IPS DF 6.9 (cell line): ENCODE results near the gene MEGF11.

Source experiments
- DNase-seq: peaks from one replicate; pipeline ENCODE4 v3.0.0-alpha.2; 2013; ENCODE audit warnings: low read depth, low spot score
- H3K27ac ChIP-seq: one replicate; pipeline ENCODE4 v1.5.1; 2013; ENCODE audit warnings: low read length, control low read depth
- H3K27me3 ChIP-seq: 2 replicates; pipeline ENCODE4 v1.6.1; 2013; ENCODE audit warnings: mild to moderate bottlenecking, low read length; ENCODE audit not compliant: control insufficient read depth, insufficient read depth
- H3K36me3 ChIP-seq: 2 replicates; pipeline ENCODE4 v1.6.1; 2013; ENCODE audit warnings: low read length; ENCODE audit not compliant: control insufficient read depth, insufficient read depth
- H3K4me1 ChIP-seq: 2 replicates; pipeline ENCODE4 v1.6.1; 2013; ENCODE audit warnings: low read length; ENCODE audit not compliant: control insufficient read depth, insufficient read depth
- H3K4me3 ChIP-seq: 2 replicates; pipeline ENCODE4 v1.5.1; 2013; ENCODE audit warnings: mild to moderate bottlenecking, low read length
- H3K9me3 ChIP-seq: 2 replicates; pipeline ENCODE4 v1.6.1; 2013; ENCODE audit warnings: low read length, inconsistent platforms; ENCODE audit not compliant: control insufficient read depth, insufficient read depth
- WGBS: extraction: QIAGEN DNeasy Blood & Tissue Kit; methylation state at CpG from one replicate; pipeline ENCODE4 v1.1.7; 2013; ENCODE audit warnings: mixed read lengths, missing lambda C conversion rate; ENCODE audit not compliant: insufficient read length, insufficient coverage; 5-methylcytosine and 5-hydroxymethylcytosine counted together

MEGF11 gene

DNA sequence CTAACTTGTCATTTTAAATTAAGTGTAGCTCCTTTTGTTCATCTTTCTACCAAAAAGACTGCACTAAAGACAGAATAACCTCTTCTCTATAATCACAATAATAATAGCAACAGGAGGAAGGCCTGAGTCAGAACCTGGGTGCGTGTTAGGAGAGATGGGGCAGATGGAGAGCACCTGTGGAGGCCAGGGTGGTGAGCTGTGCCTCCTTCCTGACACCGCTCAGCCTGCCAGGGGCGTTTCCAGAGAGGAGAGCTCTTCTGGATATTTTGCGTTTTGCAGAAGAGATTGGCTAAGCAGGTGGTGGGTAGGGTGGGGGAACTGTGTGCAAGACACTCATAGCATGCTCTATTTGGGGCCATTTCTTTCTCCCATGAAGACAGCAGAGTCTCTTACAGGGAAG lies 83.5 kb downstream of the MEGF11 start:
- no peaks in the 10 kb centered on the region for H3K9me3 ChIP-seq
- H3K27me3 ChIP-seq: no peaks in the 10 kb centered on the region
- 0 out of 2 replicates have a peak, but pooled peaks cover 4% of the 10 kb centered on the region for H3K4me1 ChIP-seq
- no peak for DNase-seq
- no peaks in the 10 kb centered on the region for H3K36me3 ChIP-seq
- no peak overlapping the region for H3K27ac ChIP-seq
- no CpG with 5 or more reads among the region's 4 CpGs for WGBS
- H3K4me3 ChIP-seq: no peak overlapping the region

DNA sequence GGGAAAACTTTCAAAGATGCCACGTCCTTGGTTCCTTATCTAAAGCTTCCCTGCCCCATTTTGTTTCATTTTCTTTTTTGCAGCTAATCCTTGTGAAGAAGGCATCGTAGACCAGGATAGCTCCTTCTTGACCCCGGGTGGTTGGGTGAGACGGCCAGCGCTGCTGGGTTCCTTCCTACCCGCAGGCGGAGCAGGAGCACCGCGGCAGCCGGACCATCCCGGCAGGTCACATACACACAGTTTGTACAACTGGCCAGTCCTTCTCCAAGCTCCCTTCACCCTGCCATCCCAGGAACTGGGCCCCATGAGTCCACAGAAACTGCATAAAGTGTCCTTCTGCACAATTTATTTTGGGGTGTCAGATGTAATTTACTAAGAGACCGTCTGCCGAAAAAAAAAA lies 83.9 kb downstream of the MEGF11 start:
- no peaks in the 10 kb centered on the region for H3K27me3 ChIP-seq
- 0 out of 2 replicates have a peak, but pooled peaks cover 4% of the 10 kb centered on the region for H3K4me1 ChIP-seq
- DNase-seq: no peak
- H3K36me3 ChIP-seq: no peaks in the 10 kb centered on the region
- no peaks in the 10 kb centered on the region for H3K9me3 ChIP-seq
- WGBS: no CpG with 5 or more reads among the region's 13 CpGs
- H3K4me3 ChIP-seq: no peak overlapping the region
- H3K27ac ChIP-seq: no peak overlapping the region

DNA sequence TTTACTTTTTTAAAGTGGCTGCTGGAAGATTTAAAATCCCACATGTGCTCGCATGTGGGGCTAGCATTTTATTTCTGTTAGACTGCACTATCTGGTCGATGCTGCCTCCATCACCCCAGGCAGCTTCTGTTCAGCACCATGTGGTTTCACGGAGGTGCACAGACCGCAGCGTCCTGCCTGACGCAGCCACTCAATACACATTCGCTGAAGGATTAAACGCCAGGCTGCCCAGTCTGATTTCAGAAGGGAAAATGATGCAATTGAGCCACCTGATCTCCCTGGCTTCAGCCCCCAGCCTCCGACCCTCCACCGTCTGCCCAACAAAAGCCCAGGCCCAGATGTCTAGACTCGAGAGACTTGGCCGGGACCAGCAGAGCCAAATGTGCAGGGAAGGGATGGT lies 84.5 kb downstream of the MEGF11 start:
- H3K27ac ChIP-seq: no peak overlapping the region
- H3K4me3 ChIP-seq: no peak overlapping the region
- H3K9me3 ChIP-seq: no peaks in the 10 kb centered on the region
- no peaks in the 10 kb centered on the region for H3K27me3 ChIP-seq
- WGBS: no CpG with 5 or more reads among the region's 12 CpGs
- H3K36me3 ChIP-seq: no peaks in the 10 kb centered on the region
- H3K4me1 ChIP-seq: 0 out of 2 replicates have a peak, but pooled peaks cover 4% of the 10 kb centered on the region
- DNase-seq: no peak

DNA sequence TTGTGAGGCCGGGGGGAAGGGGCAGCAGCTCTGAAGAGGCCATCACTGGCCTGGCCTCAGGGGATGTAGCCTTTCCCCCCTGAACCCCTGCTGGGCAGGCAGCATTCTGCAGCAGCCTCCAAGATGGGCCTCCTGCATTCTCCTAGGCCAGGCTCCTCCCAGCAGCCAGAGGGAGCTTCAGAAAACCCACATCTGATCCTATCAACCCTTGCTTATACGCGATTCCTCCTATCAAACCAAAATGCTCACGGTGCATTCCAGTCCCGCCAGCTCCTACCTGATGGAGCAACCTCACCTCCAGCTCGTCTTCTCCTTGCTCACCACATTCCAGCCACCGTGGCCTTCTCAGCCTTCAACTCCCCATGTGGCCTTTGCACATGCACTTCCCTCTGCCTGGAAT lies 85.7 kb downstream of the MEGF11 start:
- Histone ChIP-seq H3K9me3 (no peaks in the 10 kb centered on the region), H3K4me3 (no peak overlapping the region), H3K27me3 (no peaks in the 10 kb centered on the region), H3K36me3 (no peaks in the 10 kb centered on the region), H3K4me1 (0 out of 2 replicates have a peak, but pooled peaks cover 4% of the 10 kb centered on the region), H3K27ac (no peak overlapping the region)
- no peak for DNase-seq
- WGBS: no CpG with 5 or more reads among the region's 7 CpGs

DNA sequence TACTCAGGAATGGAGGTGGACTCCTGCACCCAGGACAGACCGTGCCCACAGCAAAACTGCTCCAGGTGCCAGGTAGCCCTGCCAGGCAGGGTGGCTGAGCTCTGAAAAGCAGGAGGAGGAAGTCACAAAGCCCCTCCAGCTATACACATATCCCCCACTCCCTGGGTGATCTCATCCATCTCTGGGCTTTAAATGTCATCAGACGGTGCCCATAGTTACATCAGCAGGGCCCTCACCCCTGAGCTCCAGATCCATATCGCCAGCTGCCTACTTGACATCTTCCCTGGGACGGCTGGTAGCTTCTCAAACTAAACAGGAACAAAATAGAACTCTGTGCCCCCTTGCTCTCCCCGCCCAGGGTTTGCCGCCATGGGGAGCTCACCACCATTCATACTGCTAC lies 87.7 kb downstream of the MEGF11 start:
- 0 out of 2 replicates have a peak, but pooled peaks cover 4% of the 10 kb centered on the region for H3K4me1 ChIP-seq
- no peak overlapping the region for H3K27ac ChIP-seq

DNA sequence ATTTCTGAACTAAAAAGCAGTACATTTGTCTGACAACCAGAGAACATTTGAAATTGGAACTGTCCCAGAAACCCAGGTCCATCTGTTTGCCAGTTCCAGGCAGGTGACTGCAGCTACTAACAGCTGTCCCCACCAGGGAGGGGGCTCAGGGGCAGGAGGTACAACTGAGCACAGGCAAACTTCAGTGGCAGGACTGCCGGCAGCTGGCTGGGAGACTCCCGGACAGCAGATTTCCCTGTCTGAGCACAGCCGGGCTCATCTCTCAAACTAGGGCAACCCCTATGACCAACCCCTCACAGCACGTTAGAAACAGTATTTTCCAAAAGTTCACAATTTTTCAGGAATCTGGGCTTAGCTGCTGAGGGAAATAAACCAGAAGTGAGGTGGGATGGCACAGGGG lies 88.8 kb downstream of the MEGF11 start:
- no CpG with 5 or more reads among the region's 4 CpGs for WGBS

More for the DNA sequence above, 87.7 kb downstream of the MEGF11 start:
- H3K4me3 ChIP-seq: no peak overlapping the region
- WGBS: no CpG with 5 or more reads among the region's 6 CpGs
- no peaks in the 10 kb centered on the region for H3K9me3 ChIP-seq
- H3K27me3 ChIP-seq: no peaks in the 10 kb centered on the region
- DNase-seq: no peak
- no peaks in the 10 kb centered on the region for H3K36me3 ChIP-seq

DNA sequence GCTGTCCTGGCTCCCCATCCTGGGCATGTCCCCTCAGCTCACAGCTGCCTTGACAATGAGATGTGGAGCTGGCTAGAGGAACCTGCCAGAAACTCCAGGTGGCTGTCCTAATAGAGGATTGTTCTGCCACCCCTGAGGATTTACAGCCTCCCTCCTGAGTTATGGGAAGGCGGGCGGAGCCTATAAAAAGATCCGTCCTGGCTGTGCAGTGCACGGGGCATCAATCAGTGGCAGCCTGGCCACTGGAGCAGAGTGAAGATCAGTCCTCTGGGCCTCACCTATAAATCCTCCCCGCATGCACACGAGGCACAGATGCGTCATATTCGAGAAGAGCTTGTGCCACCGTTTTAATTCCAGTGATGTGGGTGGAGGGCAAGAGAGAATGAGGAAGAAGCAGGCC lies 90.0 kb downstream of the MEGF11 start:
- no CpG with 5 or more reads among the region's 9 CpGs for WGBS
- no peak overlapping the region for H3K4me3 ChIP-seq
- no peaks in the 10 kb centered on the region for H3K27me3 ChIP-seq
- no peaks in the 10 kb centered on the region for H3K9me3 ChIP-seq
- H3K4me1 ChIP-seq: 0 out of 2 replicates have a peak, but pooled peaks cover 6% of the 10 kb centered on the region
- H3K27ac ChIP-seq: no peak overlapping the region
- no peaks in the 10 kb centered on the region for H3K36me3 ChIP-seq
- DNase-seq: no peak

More for the DNA sequence above, 88.8 kb downstream of the MEGF11 start:
- H3K9me3 ChIP-seq: no peaks in the 10 kb centered on the region
- H3K27ac ChIP-seq: no peak overlapping the region
- H3K36me3 ChIP-seq: no peaks in the 10 kb centered on the region
- 0 out of 2 replicates have a peak, but pooled peaks cover 6% of the 10 kb centered on the region for H3K4me1 ChIP-seq
- no peak overlapping the region for H3K4me3 ChIP-seq
- no peak for DNase-seq
- no peaks in the 10 kb centered on the region for H3K27me3 ChIP-seq

DNA sequence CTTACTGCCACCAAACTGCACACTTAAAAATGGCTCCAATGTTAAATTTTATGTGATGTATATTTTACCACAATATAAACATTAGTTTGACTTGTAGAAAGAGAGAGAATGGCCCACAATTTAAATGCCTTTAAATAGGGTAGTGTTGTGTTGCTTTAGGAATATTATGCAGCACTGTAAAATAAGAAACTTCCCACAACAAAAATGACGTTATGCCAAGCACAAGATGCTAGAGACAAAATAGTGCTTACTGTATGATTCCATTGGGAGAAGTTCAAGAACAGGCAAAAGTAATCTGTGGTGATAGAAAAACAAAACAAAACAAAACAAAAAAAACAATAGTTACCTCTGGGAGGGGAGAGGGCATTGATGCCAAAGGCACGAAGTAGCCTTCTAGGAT lies 91.3 kb downstream of the MEGF11 start:
- WGBS: no CpG with 5 or more reads among the region's 2 CpGs
- no peaks in the 10 kb centered on the region for H3K27me3 ChIP-seq
- no peak overlapping the region for H3K4me3 ChIP-seq

DNA sequence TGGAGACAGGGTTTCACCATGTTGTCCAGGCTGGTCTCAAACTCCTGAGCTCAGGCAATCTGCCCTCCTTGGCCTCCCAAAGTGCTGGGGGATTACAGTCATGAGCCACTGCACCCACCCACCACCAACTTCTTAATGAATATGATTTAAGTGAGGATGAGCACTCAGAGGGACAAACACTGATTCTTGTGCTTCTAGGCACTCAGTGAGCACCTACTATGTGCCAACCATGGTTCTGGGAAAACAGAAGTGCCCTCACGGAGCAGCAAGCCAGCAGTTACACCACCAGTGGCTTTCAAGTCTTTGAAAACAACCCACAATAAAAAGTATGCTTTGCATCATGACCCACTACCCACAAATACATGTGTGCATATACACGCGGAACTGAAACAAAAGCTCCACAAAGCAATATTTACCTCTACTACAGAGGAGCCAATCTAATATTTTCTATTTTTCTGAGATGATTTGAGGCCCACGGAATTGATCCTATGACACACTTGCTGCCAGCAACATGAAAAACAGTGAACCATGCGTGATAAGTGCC lies 91.9 kb downstream of the MEGF11 start:
- Histone ChIP-seq H3K9me3 (no peaks in the 10 kb centered on the region), H3K4me1 (0 out of 2 replicates have a peak, but pooled peaks cover 2% of the 10 kb centered on the region), H3K27ac (no peak overlapping the region), H3K27me3 (no peaks in the 10 kb centered on the region), H3K36me3 (no peaks in the 10 kb centered on the region), H3K4me3 (no peak overlapping the region)
- WGBS: no CpG with 5 or more reads among the region's 5 CpGs
- no peak for DNase-seq

More for the DNA sequence above, 91.3 kb downstream of the MEGF11 start:
- 0 out of 2 replicates have a peak, but pooled peaks cover 2% of the 10 kb centered on the region for H3K4me1 ChIP-seq
- H3K27ac ChIP-seq: no peak overlapping the region
- no peaks in the 10 kb centered on the region for H3K36me3 ChIP-seq
- no peak for DNase-seq
- no peaks in the 10 kb centered on the region for H3K9me3 ChIP-seq

DNA sequence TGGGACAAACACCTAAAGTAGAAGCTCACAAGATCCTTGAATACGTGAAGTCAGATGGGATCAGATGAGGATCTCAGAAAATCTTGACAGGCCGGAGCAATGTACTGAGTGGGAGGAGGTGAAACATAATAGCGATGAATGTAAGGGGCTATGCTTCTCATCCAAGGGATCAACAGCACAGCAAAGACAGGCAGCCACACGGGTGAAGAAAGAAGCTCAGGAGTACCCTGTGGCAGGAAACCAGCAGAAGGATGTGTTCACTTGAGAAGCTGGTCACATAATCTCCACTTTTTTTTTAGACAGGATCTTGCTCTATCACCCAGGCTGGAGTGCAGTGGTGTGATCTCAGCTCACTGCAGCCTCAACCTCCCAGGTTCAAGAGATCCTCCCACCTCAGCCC lies 92.4 kb downstream of the MEGF11 start:
- no peaks in the 10 kb centered on the region for H3K9me3 ChIP-seq
- no CpG with 5 or more reads among the region's 4 CpGs for WGBS
- no peaks in the 10 kb centered on the region for H3K27me3 ChIP-seq
- 0 out of 2 replicates have a peak, but pooled peaks cover 2% of the 10 kb centered on the region for H3K4me1 ChIP-seq
- H3K4me3 ChIP-seq: no peak overlapping the region
- no peak for DNase-seq
- H3K27ac ChIP-seq: no peak overlapping the region
- no peaks in the 10 kb centered on the region for H3K36me3 ChIP-seq

DNA sequence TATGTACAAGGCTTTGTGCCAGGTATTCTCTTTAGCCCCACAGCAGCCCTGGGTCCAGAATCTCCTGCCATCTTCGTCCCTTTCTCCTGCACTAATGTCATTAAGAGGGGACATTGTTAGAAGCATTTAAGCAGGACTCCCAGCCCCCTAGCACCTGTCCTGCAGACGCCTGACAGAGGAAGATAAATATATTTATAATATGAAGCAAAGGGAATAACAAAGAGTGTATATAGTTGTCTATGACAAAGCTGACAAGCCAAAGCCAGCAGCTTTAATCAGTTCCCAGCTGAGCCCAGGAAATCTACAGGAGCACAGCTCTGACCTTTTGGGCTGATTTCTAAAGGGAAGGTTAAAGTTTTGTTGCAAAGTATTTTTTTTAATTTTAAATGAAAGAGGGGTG lies 96.0 kb downstream of the MEGF11 start:
- DNase-seq: no peak
- Histone ChIP-seq H3K4me1 (0 out of 2 replicates have a peak, but pooled peaks cover 2% of the 10 kb centered on the region), H3K9me3 (no peaks in the 10 kb centered on the region), H3K27me3 (no peaks in the 10 kb centered on the region), H3K27ac (no peak overlapping the region), H3K4me3 (no peak overlapping the region), H3K36me3 (no peaks in the 10 kb centered on the region)
- WGBS: no CpG with 5 or more reads among the region's 2 CpGs
